ENCODE results near the gene STIP1.

DNA sequence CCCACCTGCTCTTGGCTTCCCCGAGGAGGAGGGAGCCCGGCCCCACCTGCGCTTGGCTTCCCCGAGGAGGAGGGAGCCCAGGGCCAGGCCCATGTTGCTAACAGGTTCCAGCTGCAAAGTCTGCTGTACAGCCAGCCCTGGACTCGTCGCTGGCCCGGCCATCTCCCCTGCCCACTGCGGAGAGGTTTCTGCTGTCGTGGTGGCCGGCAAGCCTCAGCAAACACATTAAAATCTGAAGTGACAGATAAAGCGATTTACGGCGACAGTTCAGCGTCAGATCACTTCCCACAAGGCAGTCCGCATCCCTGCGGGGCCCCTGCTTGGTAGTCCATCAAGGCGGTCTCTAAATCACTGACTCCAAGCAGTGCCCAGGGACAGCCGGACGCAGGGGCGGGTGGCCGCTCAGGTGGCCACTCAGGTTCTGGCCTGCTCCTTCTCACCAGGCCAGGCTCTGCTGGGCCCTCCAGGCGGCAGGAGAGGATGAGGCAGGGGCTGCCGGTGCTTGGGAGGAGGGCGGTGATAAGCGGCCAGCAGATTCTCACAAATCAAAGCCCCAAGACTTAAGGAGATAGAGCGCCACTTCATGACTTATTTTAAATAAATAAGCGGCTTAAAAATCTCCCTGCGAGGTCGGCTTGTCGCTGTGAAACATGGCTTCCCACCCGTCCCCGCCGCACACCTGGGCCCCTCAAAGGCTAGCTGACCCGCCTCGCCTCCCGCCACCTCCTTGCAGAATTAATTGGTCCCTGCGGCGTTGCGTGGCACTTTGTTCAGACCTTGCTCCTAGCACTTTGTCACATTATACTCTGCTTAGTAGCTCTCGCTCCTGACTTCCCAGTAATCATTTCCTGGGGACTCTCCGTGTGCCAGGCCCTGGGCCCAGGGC, 41.1 kb upstream of the STIP1 start:
- TF ChIP-seq POLR2AphosphoS5 (IDR thresholded peaks at IDR 0.05; ENCODE audit: low read depth, low read length) (no peak), CTBP2 (IDR thresholded peaks at IDR 0.05; ENCODE audit: borderline replicate concordance, insufficient read depth, insufficient read length, low read length) (no peak), CTCF (IDR thresholded peaks at IDR 0.05; ENCODE audit: control extremely low read depth in 1 of 3, insufficient read depth in 1 of 3, low read depth in 1 of 3, low read length in 3 of 3) (no peak), TBP (IDR thresholded peaks at IDR 0.05; ENCODE audit: low read depth, low read length) (no peak)

Data from H1 (cell line).